HG02610 (cell line): ENCODE measurements around the gene KCNJ11.
"Not testable (repeated sequence)": the region's sequence is repeated elsewhere in the genome, so short reads cannot be mapped to it uniquely, and the experiment has no call there.

Experiments used
- ATAC-seq: cut with Tn5 transposase; IDR thresholded peaks from one replicate; pipeline ENCODE4 v1.9.1; 2021; ENCODE audit warnings: mild to moderate bottlenecking, moderate library complexity; ENCODE audit not compliant: unreplicated experiment

KCNJ11 gene

DNA sequence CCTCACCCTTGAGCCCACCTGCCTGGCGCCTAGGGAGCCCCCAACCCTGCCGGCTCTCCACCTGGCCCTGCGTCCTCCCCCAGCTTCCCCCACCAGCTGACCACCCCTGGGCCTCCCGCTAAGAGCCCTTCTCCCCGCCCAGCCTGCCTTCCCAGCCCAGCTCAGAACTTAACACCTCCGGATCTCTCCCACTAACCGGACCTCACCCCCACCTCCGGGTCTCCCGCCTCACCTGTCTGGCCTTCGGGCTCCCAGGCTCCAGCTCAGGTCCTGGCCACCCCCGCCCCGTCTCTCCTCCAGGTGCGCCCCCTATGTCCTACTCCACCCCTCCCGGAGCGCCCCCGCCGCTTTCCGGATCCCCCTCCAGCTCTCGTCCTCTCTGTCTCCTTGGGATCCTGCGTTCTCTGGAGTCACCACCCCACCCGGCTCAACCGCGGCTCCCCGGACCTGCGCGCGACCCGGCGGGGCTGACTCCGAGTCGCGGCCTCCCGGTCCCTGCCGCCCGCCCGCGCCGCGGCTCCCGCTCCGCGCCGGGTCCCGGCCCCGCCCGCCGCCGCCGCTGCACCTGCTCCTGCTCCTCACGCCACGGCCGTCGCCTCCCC is at the start of gene KCNJ11:
Gene KCNJ11 (minus strand): TSS at position 51 of the 602 bp plus-strand sequence. CDS start 568 bp downstream, outside the sequence.
- ATAC-seq, result no peak

DNA sequence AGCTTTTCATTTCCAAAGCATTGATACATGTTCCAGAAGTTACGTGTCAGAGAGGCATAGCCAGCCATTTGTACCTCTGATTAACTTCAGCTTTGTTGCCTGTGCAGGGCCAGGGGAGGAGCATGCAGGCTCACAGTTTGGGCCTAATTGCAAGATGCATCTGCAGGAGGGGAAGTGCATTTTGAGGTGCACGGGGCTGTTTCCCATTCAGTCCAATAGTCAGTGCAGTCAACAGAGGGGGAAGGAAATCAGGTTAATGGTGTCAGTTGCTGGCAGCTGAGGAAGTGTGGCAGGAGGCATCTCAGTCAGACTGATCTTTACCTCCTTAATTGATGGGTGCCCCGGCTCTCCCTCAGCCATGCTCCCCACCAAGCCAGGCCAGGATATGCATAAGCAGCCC is 48.9 kb upstream of the KCNJ11 start:
- ATAC-seq, result no peak

DNA sequence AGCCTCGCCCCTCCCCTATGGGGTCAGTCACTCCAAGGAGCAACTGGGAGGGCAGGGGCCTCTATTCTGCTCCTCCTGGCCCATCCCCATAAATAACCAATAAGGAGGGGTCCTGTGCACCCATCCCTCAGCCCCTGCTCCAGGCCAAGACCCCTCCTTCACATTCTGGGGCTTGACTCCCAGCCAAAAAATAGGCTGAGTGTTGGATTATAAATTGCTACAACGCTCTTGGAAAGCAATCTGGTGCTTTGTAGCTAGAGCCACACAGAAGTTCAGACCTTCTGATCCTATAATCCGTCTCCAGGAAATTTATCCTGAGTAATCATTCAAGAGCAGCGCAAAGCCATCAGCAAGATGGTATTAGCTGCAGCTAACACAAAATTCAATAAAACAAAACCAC is 45.6 kb upstream of the KCNJ11 start:
- ATAC-seq, result no peak

GRCh38 chr11:17432002-17432401 is 43.5 kb upstream of the KCNJ11 start:
- no peak for ATAC-seq

DNA sequence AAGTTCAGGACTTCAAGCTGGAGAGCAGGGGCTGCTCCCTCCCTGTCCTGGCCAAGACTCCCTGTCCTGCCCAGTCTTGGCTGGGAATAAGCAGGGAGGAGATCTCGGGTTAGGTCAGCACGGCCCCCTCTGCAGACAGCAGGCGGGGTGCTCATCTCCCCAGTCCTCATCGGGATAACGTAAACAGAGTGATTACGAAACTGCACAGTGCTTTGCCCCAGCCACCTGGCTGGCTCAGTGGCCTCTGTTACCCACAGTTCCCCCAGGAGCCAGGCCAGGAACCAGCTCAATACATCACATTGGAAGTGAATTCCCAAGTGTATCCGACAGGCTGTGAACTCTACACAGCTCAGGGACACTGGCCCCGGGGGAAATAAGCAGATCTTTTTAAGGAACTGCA is 42.7 kb upstream of the KCNJ11 start:
- ATAC-seq, result no peak

GRCh38 chr11:17430616-17431015 is 42.2 kb upstream of the KCNJ11 start:
- no peak for ATAC-seq

DNA sequence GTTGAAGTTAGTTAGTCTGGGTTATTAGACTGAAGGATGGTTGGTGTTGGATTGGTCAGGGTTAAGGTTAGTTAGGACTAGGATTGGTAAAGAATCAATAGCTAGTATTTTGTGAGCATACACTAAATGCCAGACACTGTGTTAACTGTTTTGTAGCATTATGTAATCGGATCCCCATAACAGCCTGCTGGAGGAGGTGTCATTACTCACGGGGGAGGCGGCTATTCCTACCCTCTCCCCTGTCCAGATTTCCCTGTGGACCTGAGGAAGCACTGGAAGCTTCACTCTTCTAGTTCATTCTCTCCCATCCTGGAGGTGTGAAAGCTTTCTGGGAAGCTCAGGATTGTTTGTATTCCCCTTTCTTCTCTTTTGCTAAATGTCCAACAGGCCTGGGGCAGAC is 40.5 kb upstream of the KCNJ11 start:
- no peak for ATAC-seq

- ATAC-seq, result no peak
These were observed 39.8 kb upstream of the KCNJ11 start for GRCh38 chr11:17428261-17428660.

DNA sequence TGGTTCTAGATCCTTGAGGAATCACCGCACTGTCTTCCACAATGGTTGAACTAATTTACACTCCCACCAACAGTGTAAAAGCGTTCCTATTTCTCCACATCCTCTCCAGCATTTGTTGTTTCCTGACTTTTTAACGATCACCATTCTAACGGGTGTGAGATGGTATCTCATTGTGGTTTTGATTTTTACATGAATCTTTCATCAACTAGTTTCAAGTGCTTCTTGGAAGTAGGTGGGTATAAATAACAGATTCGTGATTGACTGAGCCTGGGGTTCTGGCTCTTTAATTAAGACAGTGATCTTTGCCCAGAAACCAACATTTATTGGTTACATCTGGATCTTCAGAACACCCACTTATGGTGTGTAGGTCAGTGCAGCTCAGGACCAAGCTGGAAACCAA is 37.8 kb upstream of the KCNJ11 start:
- not testable (repeated sequence) for ATAC-seq

DNA sequence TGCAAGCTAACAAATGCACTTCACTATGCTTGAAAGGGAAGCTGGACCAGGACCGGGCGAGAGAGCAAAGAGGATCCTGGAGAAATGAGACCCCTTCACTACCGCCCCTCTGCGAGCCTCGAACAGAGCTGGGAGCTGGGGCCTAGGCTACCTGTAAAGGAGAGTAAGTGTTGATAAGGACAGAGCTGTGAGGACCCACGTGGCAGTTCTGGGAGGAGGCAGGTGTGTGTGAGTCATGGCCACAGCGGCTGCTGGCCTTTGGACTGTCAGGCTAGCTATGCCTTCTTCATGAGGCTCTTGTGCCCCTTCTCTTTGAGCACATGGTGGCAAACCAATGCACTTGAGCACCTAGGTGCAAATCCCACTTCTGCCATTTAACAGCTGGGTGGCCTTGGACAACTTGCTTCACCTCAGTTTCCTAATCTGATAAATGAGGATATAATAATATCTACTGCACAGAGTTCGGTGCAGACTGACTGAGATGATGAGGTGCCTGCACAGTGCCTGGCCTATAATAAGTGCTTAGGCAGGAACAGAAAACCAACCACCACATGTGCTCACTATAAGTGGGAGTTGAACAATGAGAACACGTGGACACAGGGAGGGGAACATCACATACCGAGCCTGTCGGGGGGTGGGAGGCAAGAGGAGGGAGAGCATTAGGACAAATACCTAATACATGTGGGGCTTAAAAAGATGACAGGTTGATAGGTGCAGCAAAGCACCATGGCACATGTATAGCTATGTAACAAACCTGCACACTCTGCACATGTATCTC is 35.3 kb upstream of the KCNJ11 start:
- no peak for ATAC-seq

GRCh38 chr11:17421781-17422180 is 33.3 kb upstream of the KCNJ11 start:
- ATAC-seq, result no peak

DNA sequence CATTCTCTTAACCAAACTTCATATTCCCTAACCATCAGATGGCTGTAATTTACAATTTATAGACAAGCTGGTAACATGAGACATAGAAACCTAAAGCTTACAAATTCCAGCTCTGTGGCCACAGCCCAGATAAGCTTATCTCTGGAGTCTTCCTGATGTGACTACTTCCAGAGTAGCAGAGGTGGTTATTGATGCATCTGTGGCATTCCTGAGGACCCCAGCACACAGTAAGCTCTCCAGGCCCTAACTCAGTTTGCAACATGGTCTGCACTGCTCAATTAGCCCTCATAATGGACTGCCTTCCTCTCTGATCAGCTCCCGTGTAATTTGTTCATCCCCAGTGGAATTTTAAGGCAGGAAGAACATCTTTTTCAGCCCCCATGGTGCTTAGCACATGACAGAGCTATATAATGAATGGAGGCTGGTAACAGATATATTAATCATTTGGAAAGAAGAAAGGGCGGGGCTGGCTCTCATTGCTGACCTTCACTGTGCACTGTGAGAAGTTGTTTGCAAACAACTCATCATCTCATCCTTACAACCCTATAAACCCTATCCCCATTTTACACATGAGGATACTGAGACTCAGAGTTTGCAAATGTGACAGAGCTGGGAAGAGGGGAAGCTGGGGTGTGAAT is 30.1 kb upstream of the KCNJ11 start:
- ATAC-seq, result no peak

- ATAC-seq, result no peak
These were observed 28.0 kb upstream of the KCNJ11 start for GRCh38 chr11:17416492-17416891.

DNA sequence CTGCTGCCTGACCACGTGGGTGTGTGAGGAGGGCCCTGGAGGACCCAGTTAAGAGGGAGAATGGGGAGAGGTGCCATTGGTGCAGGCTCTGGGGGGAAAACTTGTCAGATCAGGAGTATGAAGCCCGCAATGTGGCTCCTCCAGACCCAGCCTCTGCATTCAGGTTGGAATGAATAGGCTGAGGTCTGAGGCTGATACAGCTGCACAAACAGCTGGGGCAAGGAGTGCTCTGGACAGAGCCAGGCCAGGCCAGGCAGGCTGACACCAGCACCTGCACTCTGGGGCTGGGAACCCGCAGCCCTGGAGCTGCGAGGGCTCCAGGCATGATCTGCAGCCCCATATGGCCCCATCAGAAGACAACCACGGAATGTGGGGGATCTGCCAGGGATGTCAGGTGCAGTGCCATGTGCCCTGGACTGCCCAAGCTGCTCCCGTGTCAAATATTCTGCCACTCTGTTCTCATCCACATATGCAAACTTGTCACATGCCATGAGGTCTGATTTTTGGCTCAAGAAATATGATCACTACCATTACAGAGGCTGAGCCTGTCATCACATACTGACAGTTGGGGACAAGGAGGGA is 27.2 kb upstream of the KCNJ11 start:
- ATAC-seq, result no peak

DNA sequence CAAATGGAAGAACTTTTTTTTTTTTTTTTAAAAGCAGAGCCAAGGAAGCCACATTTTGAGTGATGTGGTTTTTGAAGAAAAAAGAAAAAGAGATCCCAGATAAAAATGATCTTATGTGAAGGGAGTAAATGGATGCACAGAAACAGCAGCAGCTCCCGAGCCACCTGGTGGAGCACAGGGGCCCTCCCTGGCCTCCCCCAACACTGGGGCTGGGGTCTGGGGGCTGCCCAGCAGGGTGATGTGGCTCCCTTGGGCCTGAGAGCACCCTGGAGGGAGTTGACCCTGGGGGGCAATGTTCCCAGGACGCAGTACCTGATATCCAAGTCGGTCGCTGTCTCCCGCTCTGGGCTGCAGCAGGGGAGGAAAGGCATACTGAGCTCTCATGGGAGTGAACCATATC is 26.5 kb upstream of the KCNJ11 start:
- no peak for ATAC-seq

DNA sequence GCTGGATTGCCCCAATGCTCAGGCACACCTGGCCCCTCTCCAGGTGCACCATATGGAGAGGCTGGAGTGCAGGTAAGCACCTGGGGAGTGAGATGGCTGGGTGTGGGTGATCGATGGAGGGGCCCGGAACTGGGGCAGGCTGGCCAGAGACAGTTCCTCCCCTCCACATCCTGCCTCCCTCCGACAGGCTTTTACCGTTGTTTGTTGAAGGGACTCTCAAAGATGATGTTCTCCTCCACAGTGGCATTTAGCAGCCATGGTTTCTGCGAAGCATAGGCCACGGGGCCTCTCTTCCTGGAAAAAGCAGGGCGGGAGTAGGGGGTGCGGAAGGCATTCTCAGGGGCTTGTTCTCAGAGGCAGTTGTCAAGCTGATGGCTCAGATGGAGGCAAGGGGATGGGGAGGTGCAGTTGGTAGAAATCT is 25.9 kb upstream of the KCNJ11 start:
- no peak for ATAC-seq

GRCh38 chr11:17413414-17414316 is 25.2 kb upstream of the KCNJ11 start:
- no peak for ATAC-seq

- ATAC-seq, result no peak
These were observed 24.2 kb upstream of the KCNJ11 start for GRCh38 chr11:17412488-17413180.

GRCh38 chr11:17411418-17411817 is 23.0 kb upstream of the KCNJ11 start:
- ATAC-seq, result no peak
